Activated CD8-positive, alpha-beta T cell treated with anti-CD3 and anti-CD28 coated beads for 36 hours (primary cell): ENCODE measurements around the gene MED31. TPM values are rescaled to one million over a fixed set of nuclear protein-coding genes. Genes with fewer than 3 reads are reported as not detected.

Source experiments
- ATAC-seq: fragments of 200-7000 bp; cut with Tn5 transposase; one replicate; pipeline ENCODE4 v1.10.0; 2021; ENCODE audit warnings: mild to moderate bottlenecking, moderate library complexity
- CTCF ChIA-PET: fragments of 350-600 bp; sonication (Branson Sonifier 250); formaldehyde crosslinking; loops from one replicate; lab custom pipeline; 2021; ENCODE audit warnings: antibody characterized with exemption; lab: Charles Lee
- POLR2A ChIA-PET: fragments of 350-600 bp; sonication (Branson Sonifier 250); formaldehyde crosslinking; loops from one replicate; lab custom pipeline; 2021; ENCODE audit warnings: antibody characterized with exemption; lab: Charles Lee
- DNase-seq: peaks from one replicate; pipeline ENCODE4 v3.0.0-alpha.2; 2020
- H3K27ac Mint-ChIP-seq: one replicate; pipeline ENCODE4 v1.8.0; 2021; ENCODE audit warnings: mild to moderate bottlenecking, mixed read lengths
- H3K27me3 Mint-ChIP-seq: one replicate; pipeline ENCODE4 v1.8.0; 2021; ENCODE audit warnings: mixed read lengths
- H3K36me3 Mint-ChIP-seq: one replicate; pipeline ENCODE4 v1.8.0; 2021; ENCODE audit warnings: low read depth, mixed read lengths
- H3K4me1 Mint-ChIP-seq: one replicate; pipeline ENCODE4 v1.8.0; 2021; ENCODE audit warnings: low read depth, mixed read lengths
- H3K4me3 Mint-ChIP-seq: one replicate; pipeline ENCODE4 v1.8.0; 2021; ENCODE audit warnings: mild to moderate bottlenecking, moderate library complexity, mixed read lengths
- H3K9me3 Mint-ChIP-seq: one replicate; pipeline ENCODE4 v1.8.0; 2021; ENCODE audit warnings: mixed read lengths
- intact Hi-C: fragments of 100-400 bp; cut with micrococcal nuclease; formaldehyde crosslinking; loops from one replicate; pipeline ENCODE4 v1.10.0; 2022
- total RNA-seq, 2 experiments: library from RNA; stranded (reverse); gene quantifications; one replicate each; pipeline ENCODE4 v1.2.3, GENCODE V29; 2021
- TF ChIP-seq, protein P1 (sequence below): fragments of 200-600 bp; IDR thresholded peaks from one replicate; pipeline ENCODE4 v1.8.0; 2022; ENCODE audit warnings: antibody characterized with exemption, mild to moderate bottlenecking

Gene MED31
- total RNA-seq, 2 experiments from 2014 or later, result 21.0 to 24.4 TPM

DNA sequence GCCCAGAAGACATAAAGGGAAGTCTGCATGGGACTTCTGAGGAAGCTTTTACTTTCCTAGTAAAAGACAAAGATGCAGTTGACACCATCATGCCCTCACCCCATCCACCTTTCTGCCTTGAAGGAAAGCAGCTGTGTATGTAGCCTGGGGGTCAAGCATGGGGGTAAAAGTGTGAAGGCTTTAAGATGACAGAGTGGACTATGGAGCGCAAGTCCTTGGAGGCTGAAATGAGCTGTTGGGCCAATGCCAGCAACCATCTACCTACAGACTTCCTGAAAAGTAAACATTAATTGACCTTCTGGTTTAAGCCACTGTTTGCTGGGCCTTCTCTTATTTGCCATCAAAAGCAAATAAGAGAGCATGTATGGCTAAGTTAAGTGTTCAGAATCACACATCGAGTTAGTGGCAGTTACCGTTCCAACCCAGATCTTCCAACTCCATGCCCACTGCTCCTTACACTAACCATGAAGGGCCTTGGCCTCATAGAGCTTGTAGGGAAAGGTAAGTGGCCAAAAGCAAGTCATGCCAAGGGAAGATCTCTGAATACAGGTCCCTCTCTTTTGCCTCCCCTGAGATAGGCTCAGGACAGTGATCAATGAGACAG, 31.8 kb upstream of the MED31 start:
- TF ChIP-seq, protein P1, sequence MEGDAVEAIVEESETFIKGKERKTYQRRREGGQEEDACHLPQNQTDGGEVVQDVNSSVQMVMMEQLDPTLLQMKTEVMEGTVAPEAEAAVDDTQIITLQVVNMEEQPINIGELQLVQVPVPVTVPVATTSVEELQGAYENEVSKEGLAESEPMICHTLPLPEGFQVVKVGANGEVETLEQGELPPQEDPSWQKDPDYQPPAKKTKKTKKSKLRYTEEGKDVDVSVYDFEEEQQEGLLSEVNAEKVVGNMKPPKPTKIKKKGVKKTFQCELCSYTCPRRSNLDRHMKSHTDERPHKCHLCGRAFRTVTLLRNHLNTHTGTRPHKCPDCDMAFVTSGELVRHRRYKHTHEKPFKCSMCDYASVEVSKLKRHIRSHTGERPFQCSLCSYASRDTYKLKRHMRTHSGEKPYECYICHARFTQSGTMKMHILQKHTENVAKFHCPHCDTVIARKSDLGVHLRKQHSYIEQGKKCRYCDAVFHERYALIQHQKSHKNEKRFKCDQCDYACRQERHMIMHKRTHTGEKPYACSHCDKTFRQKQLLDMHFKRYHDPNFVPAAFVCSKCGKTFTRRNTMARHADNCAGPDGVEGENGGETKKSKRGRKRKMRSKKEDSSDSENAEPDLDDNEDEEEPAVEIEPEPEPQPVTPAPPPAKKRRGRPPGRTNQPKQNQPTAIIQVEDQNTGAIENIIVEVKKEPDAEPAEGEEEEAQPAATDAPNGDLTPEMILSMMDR, result no peak
- ATAC-seq (no peak), DNase-seq (no peak)
- no peak overlapping the region for H3K4me3 Mint-ChIP-seq
- CTCF ChIA-PET, result interaction anchor here (0.8 kb wide), 1 partner anchor 9 kb away, joined by 4 read pairs; no protein-coding TSS in a partner anchor
- POLR2A ChIA-PET, result no interaction called here
- no peaks in the 10 kb centered on the region for H3K36me3 Mint-ChIP-seq
- intact Hi-C loops, result no loop called here
- H3K27ac Mint-ChIP-seq, result no peak overlapping the region
- no peaks in the 10 kb centered on the region for H3K4me1 Mint-ChIP-seq
- no peaks in the 10 kb centered on the region for H3K9me3 Mint-ChIP-seq
- H3K27me3 Mint-ChIP-seq, result peaks cover 32% of the 10 kb centered on the region

DNA sequence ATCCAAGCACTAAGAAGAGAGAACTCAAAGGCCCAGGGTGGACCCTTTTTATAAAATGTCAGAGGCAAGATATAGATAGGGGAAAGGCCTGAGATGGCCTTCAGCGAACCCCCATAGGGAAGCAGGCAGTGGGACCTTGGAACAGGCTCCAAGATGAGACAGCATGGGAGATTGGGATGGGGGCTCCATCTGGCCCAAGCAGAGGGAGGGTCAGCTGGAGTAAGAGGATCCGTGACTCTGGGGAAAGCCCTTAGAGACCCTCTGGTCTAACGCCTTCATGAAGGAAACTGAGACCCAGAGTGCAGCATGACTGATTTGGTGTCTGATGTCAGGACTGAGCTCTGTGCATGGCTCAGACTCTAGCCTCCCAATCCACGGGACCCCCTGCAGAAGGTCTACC, 30.9 kb upstream of the MED31 start:
- Mint-ChIP-seq H3K9me3 (no peaks in the 10 kb centered on the region), H3K4me3 (no peak overlapping the region), H3K36me3 (no peaks in the 10 kb centered on the region), H3K27ac (no peak overlapping the region), H3K27me3 (peaks cover 35% of the 10 kb centered on the region), H3K4me1 (peaks cover 4% of the 10 kb centered on the region)
- intact Hi-C loops, result no loop called here
- ATAC-seq (no peak), DNase-seq (no peak)
- TF ChIP-seq, protein P1, result no peak
- ChIA-PET POLR2A (no interaction called here), CTCF (interaction anchor here (0.8 kb wide), 1 partner anchor 9 kb away, joined by 4 read pairs; no protein-coding TSS in a partner anchor)

DNA sequence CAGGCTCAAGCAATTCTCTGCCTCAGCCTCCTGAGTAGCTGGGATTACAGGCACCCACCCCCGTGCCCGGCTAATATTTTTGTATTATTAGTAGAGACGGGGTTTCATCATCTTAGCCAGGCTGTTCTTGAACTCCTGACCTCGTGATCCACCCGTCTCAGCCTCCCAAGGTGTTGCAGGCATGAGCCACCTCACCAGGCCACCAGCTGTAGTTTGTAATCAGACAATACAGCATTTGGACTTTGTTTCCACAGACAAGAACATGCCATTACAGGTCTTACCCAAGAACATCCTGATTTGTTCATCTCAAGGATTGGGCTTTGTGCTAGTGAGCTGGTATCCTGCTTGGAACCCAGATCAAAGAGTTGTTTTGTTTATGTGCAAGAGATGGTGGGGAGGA, 30.3 kb upstream of the MED31 start:
- no peak overlapping the region for H3K4me3 Mint-ChIP-seq
- TF ChIP-seq, protein P1, result no peak
- ChIA-PET POLR2A (interaction anchor here (0.6 kb wide), 1 partner anchor 35 kb away, joined by 3 read pairs; no protein-coding TSS in a partner anchor), CTCF (no interaction called here)
- DNase-seq, result no peak
- H3K9me3 Mint-ChIP-seq, result no peaks in the 10 kb centered on the region
- no peaks in the 10 kb centered on the region for H3K36me3 Mint-ChIP-seq
- peaks cover 7% of the 10 kb centered on the region for H3K4me1 Mint-ChIP-seq
- ATAC-seq, result no peak
- intact Hi-C loops, result no loop called here
- no peak overlapping the region for H3K27ac Mint-ChIP-seq
- peaks cover 35% of the 10 kb centered on the region for H3K27me3 Mint-ChIP-seq

DNA sequence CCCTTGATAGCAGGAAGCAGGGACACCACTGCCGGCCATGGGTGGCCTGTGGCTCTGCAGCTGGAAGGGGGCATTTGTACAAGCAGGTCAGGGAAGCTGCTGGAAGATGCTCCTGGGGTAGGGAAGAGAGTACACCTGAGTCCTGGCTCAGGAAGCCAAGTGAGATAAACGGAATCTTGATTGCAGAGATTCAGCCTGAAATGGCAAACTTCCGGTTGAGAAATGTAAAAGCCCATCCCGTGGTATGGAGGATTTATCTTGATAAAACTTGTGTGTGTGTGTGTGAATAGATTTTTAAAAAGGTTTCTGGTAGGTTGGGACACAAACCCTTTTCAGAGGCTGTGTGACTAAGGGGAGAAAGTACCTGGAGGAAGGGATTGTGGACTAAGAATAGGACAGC, 29.8 kb upstream of the MED31 start:
- H3K4me1 Mint-ChIP-seq, result peaks cover 7% of the 10 kb centered on the region
- CTCF ChIA-PET, result no interaction called here
- DNase-seq (no peak), ATAC-seq (no peak)
- POLR2A ChIA-PET, result interaction anchor here (0.6 kb wide), 1 partner anchor 35 kb away, joined by 3 read pairs; no protein-coding TSS in a partner anchor
- H3K9me3 Mint-ChIP-seq, result no peaks in the 10 kb centered on the region
- H3K27ac Mint-ChIP-seq, result no peak overlapping the region
- H3K36me3 Mint-ChIP-seq, result no peaks in the 10 kb centered on the region
- TF ChIP-seq, protein P1, result no peak
- no peak overlapping the region for H3K4me3 Mint-ChIP-seq
- H3K27me3 Mint-ChIP-seq, result peaks cover 35% of the 10 kb centered on the region
- intact Hi-C loops, result no loop called here

DNA sequence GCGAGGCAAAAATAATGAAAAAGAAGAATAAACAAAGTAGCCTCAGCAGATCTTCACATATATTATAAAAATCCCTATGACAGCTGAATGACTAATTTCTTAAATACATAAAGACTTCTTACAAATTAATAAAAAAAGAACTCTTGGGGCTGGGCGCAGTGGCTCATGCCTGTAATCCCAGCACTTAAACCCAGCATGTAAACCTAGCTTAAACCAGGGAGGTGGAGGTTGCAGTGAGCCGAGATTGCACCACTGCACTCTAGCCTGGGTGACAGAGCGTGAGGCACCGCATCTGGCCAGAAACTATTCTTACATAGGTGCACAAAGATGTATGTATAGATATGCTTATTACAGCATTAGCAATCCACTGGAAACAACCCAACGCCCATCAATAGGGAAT, 27.8 kb upstream of the MED31 start:
- ChIA-PET CTCF (no interaction called here), POLR2A (interaction anchor here (1.0 kb wide), 1 partner anchor 9 kb away, joined by 3 read pairs; no protein-coding TSS in a partner anchor)
- DNase-seq, result no peak
- Mint-ChIP-seq H3K4me1 (peaks cover 7% of the 10 kb centered on the region), H3K9me3 (no peaks in the 10 kb centered on the region), H3K27me3 (peaks cover 32% of the 10 kb centered on the region), H3K4me3 (no peak overlapping the region), H3K27ac (no peak overlapping the region), H3K36me3 (no peaks in the 10 kb centered on the region)
- intact Hi-C loops, result no loop called here
- TF ChIP-seq, protein P1, result no peak
- no peak for ATAC-seq
